Activated CD4-positive, alpha-beta T cell treated with anti-CD3 and anti-CD28 coated beads for 1 hour (primary cell): Measurements from ENCODE around the gene ANKRD65.

Source experiments
- DNase-seq: peaks from one replicate; pipeline ENCODE4 v3.0.0-alpha.2; 2020

The ANKRD65 gene

GRCh38 chr1:1441002-1441888, 20.2 kb upstream of the ANKRD65 start:
- peak; percentile 32 for DNase-seq

GRCh38 chr1:1440262-1441001, 19.4 kb upstream of the ANKRD65 start:
- no peak for DNase-seq

GRCh38 chr1:1439546-1440261, 18.6 kb upstream of the ANKRD65 start:
- no peak for DNase-seq

GRCh38 chr1:1438531-1439381, 17.7 kb upstream of the ANKRD65 start:
- no peak for DNase-seq

- no peak for DNase-seq
These were observed 16.9 kb upstream of the ANKRD65 start for GRCh38 chr1:1437904-1438376.

GRCh38 chr1:1437033-1437903, 16.2 kb upstream of the ANKRD65 start:
- DNase-seq: no peak

- DNase-seq: no peak
These were observed 15.6 kb upstream of the ANKRD65 start for GRCh38 chr1:1436630-1437032.

- DNase-seq: no peak
These were observed 15.0 kb upstream of the ANKRD65 start for GRCh38 chr1:1435911-1436629.

- peak; percentile 54 for DNase-seq
These were observed 14.2 kb upstream of the ANKRD65 start, which contains the start of gene VWA1 for GRCh38 chr1:1435106-1435903. Gene VWA1 (plus strand): TSS chr1:1435690. CDS start chr1:1435749, 59 bp downstream.

GRCh38 chr1:1434824-1435105, 13.7 kb upstream of the ANKRD65 start:
- no peak for DNase-seq

GRCh38 chr1:1434131-1434823, 13.2 kb upstream of the ANKRD65 start:
- DNase-seq: no peak

- peak; percentile 29 for DNase-seq
These were observed 12.7 kb upstream of the ANKRD65 start for GRCh38 chr1:1433804-1434130.

- no peak for DNase-seq
These were observed 12.1 kb upstream of the ANKRD65 start for GRCh38 chr1:1432951-1433803.

GRCh38 chr1:1432274-1432950, 11.3 kb upstream of the ANKRD65 start:
- no peak for DNase-seq

GRCh38 chr1:1431845-1432273, 10.8 kb upstream of the ANKRD65 start:
- DNase-seq: no peak

GRCh38 chr1:1430992-1431844, 10.1 kb upstream of the ANKRD65 start:
- DNase-seq: no peak
